Measurements from ENCODE around the gene GCLC.

The GCLC gene

GRCh38 chr6:53544470-53545308 is at the start of gene GCLC:
Gene GCLC (minus strand): TSS chr6:53545101. CDS start chr6:53544645, 456 bp downstream.
- H3K27me3 ChIP-seq (ENCODE audit: insufficient read depth, low read length): no peaks in the 10 kb centered on the region
- no peaks in the 10 kb centered on the region for H3K36me3 ChIP-seq (ENCODE audit: insufficient read depth, low read length)
- H3K27ac ChIP-seq (ENCODE audit: low read depth, low read length): peak within 1 kb of the TSS; percentile 39; the same call in 1 of the 2 replicates
- peaks cover 21% of the 10 kb centered on the region for H3K79me2 ChIP-seq (ENCODE audit: control insufficient read depth, insufficient read depth, low read length, unreplicated experiment)
- peaks cover 23% of the 10 kb centered on the region for H3K4me1 ChIP-seq (ENCODE audit: control insufficient read depth, insufficient read depth, low read length, unreplicated experiment)
- H3K4me3 ChIP-seq (ENCODE audit: low read depth, low read length): peak within 1 kb of the TSS; percentile 81
- peak within 1 kb of the TSS; percentile 62 for H2AFZ ChIP-seq (ENCODE audit: low read length, unreplicated experiment)

- H3K27me3 ChIP-seq (ENCODE audit: insufficient read depth, low read length): no peaks in the 10 kb centered on the region
- H3K36me3 ChIP-seq (ENCODE audit: insufficient read depth, low read length): no peaks in the 10 kb centered on the region
- H3K4me1 ChIP-seq (ENCODE audit: control insufficient read depth, insufficient read depth, low read length, unreplicated experiment): peaks cover 10% of the 10 kb centered on the region
- no peaks in the 10 kb centered on the region for H3K79me2 ChIP-seq (ENCODE audit: control insufficient read depth, insufficient read depth, low read length, unreplicated experiment)
- H3K4me3 ChIP-seq (ENCODE audit: low read depth, low read length): no peak overlapping the region
- H2AFZ ChIP-seq (ENCODE audit: low read length, unreplicated experiment): no peak overlapping the region
- H3K27ac ChIP-seq (ENCODE audit: low read depth, low read length): no peak overlapping the region
These were observed 49.7 kb upstream of the GCLC start for GRCh38 chr6:53594596-53594995.

GRCh38 chr6:53593001-53593488 is 48.1 kb upstream of the GCLC start:
- peak overlapping the region; percentile 18 for H3K4me3 ChIP-seq (ENCODE audit: low read depth, low read length)
- no peaks in the 10 kb centered on the region for H3K79me2 ChIP-seq (ENCODE audit: control insufficient read depth, insufficient read depth, low read length, unreplicated experiment)
- H3K36me3 ChIP-seq (ENCODE audit: insufficient read depth, low read length): no peaks in the 10 kb centered on the region
- no peaks in the 10 kb centered on the region for H3K27me3 ChIP-seq (ENCODE audit: insufficient read depth, low read length)
- peak overlapping the region; percentile 74 for H3K27ac ChIP-seq (ENCODE audit: low read depth, low read length)
- H2AFZ ChIP-seq (ENCODE audit: low read length, unreplicated experiment): peak overlapping the region; percentile 76
- peaks cover 10% of the 10 kb centered on the region for H3K4me1 ChIP-seq (ENCODE audit: control insufficient read depth, insufficient read depth, low read length, unreplicated experiment)

- no peaks in the 10 kb centered on the region for H3K36me3 ChIP-seq (ENCODE audit: insufficient read depth, low read length)
- H3K27me3 ChIP-seq (ENCODE audit: insufficient read depth, low read length): no peaks in the 10 kb centered on the region
- no peak overlapping the region for H2AFZ ChIP-seq (ENCODE audit: low read length, unreplicated experiment)
- H3K4me3 ChIP-seq (ENCODE audit: low read depth, low read length): no peak overlapping the region
- no peaks in the 10 kb centered on the region for H3K79me2 ChIP-seq (ENCODE audit: control insufficient read depth, insufficient read depth, low read length, unreplicated experiment)
- H3K27ac ChIP-seq (ENCODE audit: low read depth, low read length): no peak overlapping the region
- H3K4me1 ChIP-seq (ENCODE audit: control insufficient read depth, insufficient read depth, low read length, unreplicated experiment): peaks cover 10% of the 10 kb centered on the region
These were observed 47.0 kb upstream of the GCLC start for GRCh38 chr6:53591873-53592272.

- H3K4me3 ChIP-seq (ENCODE audit: low read depth, low read length): no peak overlapping the region
- no peak overlapping the region for H2AFZ ChIP-seq (ENCODE audit: low read length, unreplicated experiment)
- H3K27me3 ChIP-seq (ENCODE audit: insufficient read depth, low read length): no peaks in the 10 kb centered on the region
- no peaks in the 10 kb centered on the region for H3K36me3 ChIP-seq (ENCODE audit: insufficient read depth, low read length)
- no peak overlapping the region for H3K27ac ChIP-seq (ENCODE audit: low read depth, low read length)
- peaks cover 10% of the 10 kb centered on the region for H3K4me1 ChIP-seq (ENCODE audit: control insufficient read depth, insufficient read depth, low read length, unreplicated experiment)
- H3K79me2 ChIP-seq (ENCODE audit: control insufficient read depth, insufficient read depth, low read length, unreplicated experiment): no peaks in the 10 kb centered on the region
These were observed 44.1 kb upstream of the GCLC start for GRCh38 chr6:53588816-53589509.

GRCh38 chr6:53587291-53587690 is 42.4 kb upstream of the GCLC start:
- Histone ChIP-seq H3K36me3 (ENCODE audit: insufficient read depth, low read length) (no peaks in the 10 kb centered on the region), H3K4me3 (ENCODE audit: low read depth, low read length) (no peak overlapping the region), H3K27ac (ENCODE audit: low read depth, low read length) (no peak overlapping the region), H3K4me1 (ENCODE audit: control insufficient read depth, insufficient read depth, low read length, unreplicated experiment) (peaks cover 9% of the 10 kb centered on the region), H3K27me3 (ENCODE audit: insufficient read depth, low read length) (no peaks in the 10 kb centered on the region), H3K79me2 (ENCODE audit: control insufficient read depth, insufficient read depth, low read length, unreplicated experiment) (no peaks in the 10 kb centered on the region), H2AFZ (ENCODE audit: low read length, unreplicated experiment) (no peak overlapping the region)

- no peaks in the 10 kb centered on the region for H3K36me3 ChIP-seq (ENCODE audit: insufficient read depth, low read length)
- no peak overlapping the region for H3K27ac ChIP-seq (ENCODE audit: low read depth, low read length)
- H3K27me3 ChIP-seq (ENCODE audit: insufficient read depth, low read length): no peaks in the 10 kb centered on the region
- no peak overlapping the region for H3K4me3 ChIP-seq (ENCODE audit: low read depth, low read length)
- no peak overlapping the region for H2AFZ ChIP-seq (ENCODE audit: low read length, unreplicated experiment)
- H3K79me2 ChIP-seq (ENCODE audit: control insufficient read depth, insufficient read depth, low read length, unreplicated experiment): no peaks in the 10 kb centered on the region
- H3K4me1 ChIP-seq (ENCODE audit: control insufficient read depth, insufficient read depth, low read length, unreplicated experiment): peaks cover 21% of the 10 kb centered on the region
These were observed 40.5 kb upstream of the GCLC start for GRCh38 chr6:53585208-53585900.

GRCh38 chr6:53584726-53585125 is 39.8 kb upstream of the GCLC start:
- Histone ChIP-seq H3K4me1 (ENCODE audit: control insufficient read depth, insufficient read depth, low read length, unreplicated experiment) (peaks cover 21% of the 10 kb centered on the region), H3K79me2 (ENCODE audit: control insufficient read depth, insufficient read depth, low read length, unreplicated experiment) (no peaks in the 10 kb centered on the region), H3K36me3 (ENCODE audit: insufficient read depth, low read length) (no peaks in the 10 kb centered on the region), H3K27me3 (ENCODE audit: insufficient read depth, low read length) (no peaks in the 10 kb centered on the region), H3K27ac (ENCODE audit: low read depth, low read length) (no peak overlapping the region), H3K4me3 (ENCODE audit: low read depth, low read length) (no peak overlapping the region), H2AFZ (ENCODE audit: low read length, unreplicated experiment) (no peak overlapping the region)

GRCh38 chr6:53583451-53583850 is 38.5 kb upstream of the GCLC start:
- no peak overlapping the region for H3K27ac ChIP-seq (ENCODE audit: low read depth, low read length)
- no peaks in the 10 kb centered on the region for H3K79me2 ChIP-seq (ENCODE audit: control insufficient read depth, insufficient read depth, low read length, unreplicated experiment)
- no peak overlapping the region for H2AFZ ChIP-seq (ENCODE audit: low read length, unreplicated experiment)
- H3K36me3 ChIP-seq (ENCODE audit: insufficient read depth, low read length): no peaks in the 10 kb centered on the region
- H3K4me1 ChIP-seq (ENCODE audit: control insufficient read depth, insufficient read depth, low read length, unreplicated experiment): peaks cover 21% of the 10 kb centered on the region
- H3K4me3 ChIP-seq (ENCODE audit: low read depth, low read length): no peak overlapping the region
- H3K27me3 ChIP-seq (ENCODE audit: insufficient read depth, low read length): no peaks in the 10 kb centered on the region

GRCh38 chr6:53582963-53583362 is 38.1 kb upstream of the GCLC start:
- Histone ChIP-seq H3K36me3 (ENCODE audit: insufficient read depth, low read length) (no peaks in the 10 kb centered on the region), H2AFZ (ENCODE audit: low read length, unreplicated experiment) (peak overlapping the region; percentile 54), H3K27me3 (ENCODE audit: insufficient read depth, low read length) (no peaks in the 10 kb centered on the region), H3K27ac (ENCODE audit: low read depth, low read length) (no peak overlapping the region), H3K4me3 (ENCODE audit: low read depth, low read length) (no peak overlapping the region), H3K79me2 (ENCODE audit: control insufficient read depth, insufficient read depth, low read length, unreplicated experiment) (no peaks in the 10 kb centered on the region), H3K4me1 (ENCODE audit: control insufficient read depth, insufficient read depth, low read length, unreplicated experiment) (peaks cover 21% of the 10 kb centered on the region)

Data from ACC112 (cell line).